ENCODE measurements around the gene KCNE2. TPM values are rescaled to one million over a fixed set of nuclear protein-coding genes. Genes with fewer than 3 reads are reported as not detected.

KCNE2 gene
- total and polyA plus RNA-seq, 2 experiments from 2014 or later = 2.9 to 5.0 TPM

- no peak for TF ChIP-seq EZH2 (IDR thresholded peaks at IDR 0.05; ENCODE audit: borderline replicate concordance)
- no peak for TF ChIP-seq CTCF (IDR thresholded peaks at IDR 0.05; ENCODE audit: poor library complexity)
- TF ChIP-seq EZH2phosphoT487 (IDR thresholded peaks at IDR 0.05; ENCODE audit: low read depth, severe bottlenecking, unreplicated experiment) = no peak
- 99% methylated on average over 4 of the region's 4 CpGs for WGBS (ENCODE audit: low lambda C conversion rate, missing lambda C conversion rate)
Measured at GRCh38 chr21:34352556-34352955, 11.2 kb upstream of the KCNE2 start.

GRCh38 chr21:34353182-34353581 is 10.6 kb upstream of the KCNE2 start:
- Histone ChIP-seq H3K36me3 (replicated peaks; ENCODE audit: insufficient read depth, low read depth) (no peaks in the 10 kb centered on the region), H4K20me1 (ENCODE audit: insufficient read depth, poor library complexity, severe bottlenecking) (no peaks in the 10 kb centered on the region), H3K27me3 (no peaks in the 10 kb centered on the region), H3K79me2 (no peaks in the 10 kb centered on the region), H2AFZ (no peak overlapping the region), H3K4me1 (ENCODE audit: insufficient read depth) (no peaks in the 10 kb centered on the region), H3K9me3 (ENCODE audit: low read depth) (no peaks in the 10 kb centered on the region), H3K27ac (no peak overlapping the region), H3K9me2 (replicated peaks; ENCODE audit: insufficient read depth) (no peaks in the 10 kb centered on the region), H3K4me2 (no peak overlapping the region), H3K4me3 (no peak overlapping the region)
- DNase-seq (ENCODE audit: low spot score) = no peak
- no peak for TF ChIP-seq CTCF (IDR thresholded peaks at IDR 0.05; ENCODE audit: poor library complexity)
- 86% methylated on average over 6 of the region's 6 CpGs for WGBS (ENCODE audit: low lambda C conversion rate, missing lambda C conversion rate)

More at GRCh38 chr21:34352556-34352955, 11.2 kb upstream of the KCNE2 start:
- Histone ChIP-seq H3K4me3 (no peak overlapping the region), H4K20me1 (ENCODE audit: insufficient read depth, poor library complexity, severe bottlenecking) (no peaks in the 10 kb centered on the region), H3K4me1 (ENCODE audit: insufficient read depth) (no peaks in the 10 kb centered on the region), H3K9me3 (ENCODE audit: low read depth) (no peaks in the 10 kb centered on the region), H2AFZ (no peak overlapping the region), H3K4me2 (no peak overlapping the region), H3K27me3 (no peaks in the 10 kb centered on the region), H3K27ac (no peak overlapping the region), H3K79me2 (no peaks in the 10 kb centered on the region), H3K9me2 (replicated peaks; ENCODE audit: insufficient read depth) (no peaks in the 10 kb centered on the region), H3K36me3 (replicated peaks; ENCODE audit: insufficient read depth, low read depth) (no peaks in the 10 kb centered on the region)
- no peak for DNase-seq (ENCODE audit: low spot score)

- Histone ChIP-seq H3K4me3 (no peak overlapping the region), H4K20me1 (ENCODE audit: insufficient read depth, poor library complexity, severe bottlenecking) (no peaks in the 10 kb centered on the region), H3K9me2 (replicated peaks; ENCODE audit: insufficient read depth) (no peaks in the 10 kb centered on the region), H3K4me2 (no peak overlapping the region), H3K27me3 (no peaks in the 10 kb centered on the region), H3K79me2 (no peaks in the 10 kb centered on the region), H2AFZ (no peak overlapping the region), H3K9me3 (ENCODE audit: low read depth) (no peaks in the 10 kb centered on the region), H3K27ac (no peak overlapping the region), H3K36me3 (replicated peaks; ENCODE audit: insufficient read depth, low read depth) (no peaks in the 10 kb centered on the region), H3K4me1 (ENCODE audit: insufficient read depth) (no peaks in the 10 kb centered on the region)
- TF ChIP-seq EZH2 (IDR thresholded peaks at IDR 0.05; ENCODE audit: borderline replicate concordance) = no peak
- TF ChIP-seq EZH2phosphoT487 (IDR thresholded peaks at IDR 0.05; ENCODE audit: low read depth, severe bottlenecking, unreplicated experiment) = no peak
- TF ChIP-seq CTCF (IDR thresholded peaks at IDR 0.05; ENCODE audit: poor library complexity) = no peak
- DNase-seq (ENCODE audit: low spot score) = no peak
- 89% methylated on average over 4 of the region's 4 CpGs for WGBS (ENCODE audit: low lambda C conversion rate, missing lambda C conversion rate)
Measured at GRCh38 chr21:34354836-34355235, 9.0 kb upstream of the KCNE2 start.

GRCh38 chr21:34355570-34355969 is 8.2 kb upstream of the KCNE2 start:
- no peak for DNase-seq (ENCODE audit: low spot score)
- no peaks in the 10 kb centered on the region for H3K79me2 ChIP-seq
- no peak overlapping the region for H3K4me3 ChIP-seq
- H3K9me3 ChIP-seq (ENCODE audit: low read depth) = no peaks in the 10 kb centered on the region
- H3K36me3 ChIP-seq (replicated peaks; ENCODE audit: insufficient read depth, low read depth) = no peaks in the 10 kb centered on the region
- H3K9me2 ChIP-seq (replicated peaks; ENCODE audit: insufficient read depth) = no peaks in the 10 kb centered on the region
- H3K4me2 ChIP-seq = no peak overlapping the region
- H3K4me1 ChIP-seq (ENCODE audit: insufficient read depth) = no peaks in the 10 kb centered on the region
- H2AFZ ChIP-seq = no peak overlapping the region
- H4K20me1 ChIP-seq (ENCODE audit: insufficient read depth, poor library complexity, severe bottlenecking) = no peaks in the 10 kb centered on the region
- 94% methylated on average over 5 of the region's 5 CpGs for whole genome bisulfite sequencing (ENCODE audit: low lambda C conversion rate, missing lambda C conversion rate)
- H3K27ac ChIP-seq = no peak overlapping the region
- H3K27me3 ChIP-seq = no peaks in the 10 kb centered on the region
- no peak for TF ChIP-seq CTCF (IDR thresholded peaks at IDR 0.05; ENCODE audit: poor library complexity)
- no peak for TF ChIP-seq EZH2phosphoT487 (IDR thresholded peaks at IDR 0.05; ENCODE audit: low read depth, severe bottlenecking, unreplicated experiment)
- no peak for TF ChIP-seq EZH2 (IDR thresholded peaks at IDR 0.05; ENCODE audit: borderline replicate concordance)
